ENCODE results near the gene DDX54.
"Not testable (repeated sequence)": the region's sequence is repeated elsewhere in the genome, so short reads cannot be mapped to it uniquely, and the experiment has no call there.

The DDX54 gene

DNA sequence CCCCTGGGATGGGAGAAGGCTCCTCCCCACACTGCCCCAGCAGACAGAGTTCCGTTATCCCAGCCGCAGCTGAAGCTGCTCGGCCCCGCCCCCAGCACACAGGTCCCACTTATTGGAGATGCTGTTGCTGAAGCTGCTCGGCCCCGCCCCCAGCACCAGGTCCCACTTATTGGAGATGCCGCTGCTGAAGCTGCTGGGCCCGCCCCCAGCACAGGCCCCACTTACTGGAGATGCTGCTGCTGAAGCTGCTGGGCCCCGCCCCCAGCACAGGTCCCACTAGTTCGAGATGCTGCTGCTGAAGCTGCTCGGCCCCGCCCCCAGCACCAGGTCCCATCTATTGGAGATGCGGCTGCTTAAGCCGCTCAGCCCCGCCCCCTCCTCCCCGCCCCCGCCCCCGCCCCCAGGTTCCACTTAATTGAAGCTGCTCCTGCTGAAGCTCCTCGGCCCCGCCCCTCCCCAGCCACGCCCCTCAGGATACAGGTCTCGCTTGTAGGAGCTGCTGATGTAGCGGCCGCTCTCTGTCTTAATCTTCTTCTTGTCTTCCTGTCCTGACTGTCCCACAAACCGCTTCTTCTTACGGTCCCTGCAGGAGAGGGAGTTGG lies 23.8 kb downstream of the DDX54 start:
- DNase-seq: no peak

DNA sequence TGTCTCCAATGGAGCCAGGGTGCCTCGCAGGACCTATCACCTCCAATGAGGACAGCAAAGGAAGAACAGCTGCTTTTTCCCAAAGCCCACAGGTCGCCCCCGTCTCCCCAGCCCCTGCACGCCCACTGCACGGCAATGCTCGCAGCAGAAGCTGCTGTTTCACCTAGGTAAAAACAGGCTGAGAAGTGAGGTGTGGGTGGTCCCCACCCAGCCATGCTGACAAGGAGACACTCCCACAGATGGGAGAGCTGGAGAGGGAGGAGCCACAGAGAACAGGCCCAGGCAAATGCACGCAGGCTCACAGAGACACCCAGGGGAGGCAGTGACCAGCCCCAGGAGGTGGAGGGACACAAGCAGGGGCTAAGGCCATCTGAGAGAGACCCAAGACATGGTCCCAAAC lies 25.3 kb downstream of the DDX54 start:
- no peak for DNase-seq

DNA sequence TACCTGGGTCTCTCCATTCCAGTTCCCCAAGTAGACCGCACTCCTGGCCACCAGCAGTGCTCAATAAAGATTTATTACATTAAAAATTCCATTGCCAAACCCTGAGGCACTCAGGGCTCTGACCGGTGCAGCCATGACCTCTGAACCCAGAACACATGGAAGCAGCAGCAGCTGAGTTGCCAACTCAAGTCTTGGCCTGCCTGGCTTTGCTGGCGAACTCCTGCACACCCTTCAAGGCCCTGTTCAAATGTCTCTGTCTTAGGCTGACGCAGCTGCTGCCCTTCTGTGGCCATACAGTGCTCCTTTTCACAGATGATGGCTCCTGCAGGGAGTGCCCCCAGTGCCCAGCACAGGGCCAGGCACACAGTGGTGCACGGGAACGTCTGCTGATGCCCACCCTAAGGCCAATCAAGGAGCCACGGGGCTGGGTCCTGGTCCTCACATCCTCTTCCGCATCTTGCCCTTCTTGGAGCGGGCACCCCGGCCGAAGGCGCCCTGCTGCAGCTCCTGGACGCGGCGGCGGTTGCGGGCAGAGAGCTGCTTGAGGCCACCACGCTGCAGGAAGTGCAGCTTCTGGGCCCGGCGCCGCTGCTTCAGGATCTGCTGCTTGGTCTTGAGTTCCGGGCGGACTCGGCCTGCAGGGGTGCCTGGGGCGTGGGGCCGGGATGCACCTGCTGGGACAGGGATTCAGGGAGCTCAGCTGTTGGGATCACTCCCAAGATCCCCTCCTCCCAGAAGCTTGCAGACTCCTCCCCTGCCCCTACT lies 26.7 kb downstream of the DDX54 start:
- DNase-seq: no peak

DNA sequence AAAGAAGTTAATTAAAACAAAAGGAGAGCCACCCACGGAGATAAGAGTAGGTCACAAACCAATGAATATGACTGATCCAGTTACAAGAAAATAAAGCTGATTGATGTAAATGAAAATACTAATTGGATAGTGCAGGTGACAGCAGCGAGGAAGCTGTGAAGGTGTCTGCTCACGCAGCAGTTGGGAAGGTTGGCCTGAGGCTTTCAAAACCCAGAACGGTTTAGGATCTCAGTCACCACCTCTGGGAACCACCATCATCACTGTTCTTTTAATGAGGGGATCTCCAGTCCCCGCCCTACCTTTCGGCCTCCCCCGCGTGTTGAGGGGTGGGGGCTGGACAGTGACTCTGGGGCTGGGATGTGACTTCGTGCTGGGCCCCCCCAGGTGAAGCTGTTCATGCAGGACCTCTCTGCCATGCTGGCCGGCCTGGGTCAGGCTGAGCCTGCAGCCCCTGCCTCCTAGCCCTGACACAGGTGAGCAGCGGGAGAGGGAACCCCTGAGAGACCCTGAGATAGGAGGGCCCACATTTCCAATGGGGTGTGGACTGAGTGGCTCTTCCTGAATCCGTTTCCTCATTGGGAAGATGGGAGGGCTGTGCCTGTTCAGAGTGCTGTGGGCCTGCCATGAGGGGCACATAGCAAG lies 27.9 kb downstream of the DDX54 start:
- no peak for DNase-seq

DNA sequence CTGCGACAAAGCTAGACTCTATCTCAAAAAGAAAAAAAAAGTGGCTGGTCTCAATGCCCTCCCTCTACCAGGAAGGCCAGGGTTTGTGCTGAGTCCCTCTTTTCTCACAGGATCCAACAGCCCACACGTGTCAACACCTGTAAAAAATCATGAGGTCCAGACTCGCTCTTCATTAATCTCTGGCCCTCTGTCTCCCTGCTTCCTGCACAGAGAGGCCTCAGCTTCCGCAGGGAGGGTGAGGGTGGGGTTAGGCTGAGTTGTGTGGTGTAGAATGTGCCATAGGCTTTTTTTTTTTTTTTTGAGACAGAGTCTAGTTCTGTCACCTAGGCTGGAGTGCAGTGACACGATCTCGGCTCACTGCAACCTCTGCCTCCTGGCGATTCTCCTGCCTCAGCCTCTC lies 29.6 kb downstream of the DDX54 start:
- DNase-seq: no peak

- no peak for DNase-seq
Observed at GRCh38 chr12:113155060-113155459, 30.2 kb downstream of the DDX54 start.

GRCh38 chr12:113154351-113154973 lies 30.8 kb downstream of the DDX54 start:
- DNase-seq: no peak

DNA sequence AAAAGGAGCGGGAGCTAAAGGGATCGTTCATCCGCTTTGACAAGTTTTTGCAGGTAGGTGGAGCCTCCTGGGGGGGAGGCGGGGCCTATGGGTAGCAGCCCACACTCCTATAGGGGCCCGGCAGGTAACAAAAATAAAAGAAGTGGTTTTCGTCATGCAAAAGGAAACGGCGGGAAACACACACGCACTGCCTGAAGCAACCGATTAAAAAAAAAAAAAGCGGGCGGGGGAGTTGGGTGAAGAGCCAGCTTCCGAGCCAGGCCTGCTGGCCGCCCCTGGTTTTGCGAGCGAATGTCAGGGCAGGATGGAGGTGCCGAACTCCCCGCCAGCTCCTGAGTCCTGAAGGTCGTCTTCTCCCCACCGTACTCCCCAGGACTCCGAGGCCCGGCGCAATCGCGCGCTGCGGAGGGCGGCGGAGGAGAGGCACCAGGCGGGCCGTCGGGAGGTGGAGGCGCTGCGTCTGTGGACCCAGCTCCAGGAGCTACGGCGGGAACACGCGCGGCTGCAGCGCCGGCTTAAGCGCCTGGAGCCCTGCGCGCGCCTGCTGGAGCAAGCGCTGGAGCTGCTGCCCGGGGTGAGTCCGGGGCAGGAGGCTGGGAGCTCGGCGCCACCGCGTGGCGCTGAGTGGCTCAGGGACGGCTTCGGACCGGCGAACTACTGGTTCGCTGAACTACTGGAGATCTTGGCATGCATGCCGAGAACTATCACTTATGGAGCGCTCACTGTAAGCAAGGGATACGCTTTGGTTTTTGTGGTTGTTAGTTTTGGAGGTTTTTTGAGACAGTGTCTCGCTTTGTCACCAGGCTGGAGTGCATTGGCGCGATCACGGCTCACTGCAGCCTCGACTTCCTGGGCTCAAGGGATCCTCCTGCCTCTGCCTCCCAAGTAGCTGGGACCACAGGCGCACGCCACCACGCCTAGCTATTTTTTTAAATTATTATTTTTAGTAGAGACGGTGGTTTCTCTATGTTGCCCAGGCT lies 32.2 kb downstream of the DDX54 start:
- peak; percentile 69 for DNase-seq

DNA sequence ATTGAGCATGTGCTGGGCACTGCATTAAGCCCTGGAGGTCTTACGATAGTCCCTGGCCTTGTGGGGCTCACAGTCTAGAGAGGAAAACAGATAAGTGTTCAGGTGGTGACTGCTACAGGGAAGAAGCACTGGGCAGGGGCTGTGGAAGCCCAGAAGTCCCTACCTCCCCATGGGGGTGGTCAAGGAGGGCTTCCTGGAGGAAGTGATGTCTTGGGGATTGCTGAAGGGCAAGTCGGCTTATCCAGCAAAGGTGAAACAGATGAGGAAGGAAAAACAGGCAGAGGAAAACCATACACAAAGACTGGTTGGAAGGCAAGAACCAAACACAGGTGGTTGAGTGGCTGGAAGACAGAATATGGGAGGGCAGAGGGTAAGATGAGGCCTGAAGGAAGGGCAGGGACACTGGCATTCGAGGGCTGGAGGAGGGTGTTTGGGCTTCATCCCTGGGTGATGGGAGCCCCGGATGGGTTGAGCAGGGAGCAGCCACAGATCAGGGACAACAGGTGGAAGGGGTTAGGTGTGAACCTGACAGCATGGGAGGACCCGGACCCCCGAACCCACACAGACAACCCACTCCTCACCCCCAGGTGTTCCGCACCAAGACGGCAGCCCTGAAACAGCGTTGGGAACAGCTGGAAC lies 33.0 kb downstream of the DDX54 start:
- DNase-seq: no peak

GRCh38 chr12:113151655-113152054 lies 33.6 kb downstream of the DDX54 start:
- no peak for DNase-seq

- peak; percentile 90 for DNase-seq
Observed at GRCh38 chr12:113149361-113150150, 35.7 kb downstream of the DDX54 start, which contains the start of gene CFAP73. TSS of gene CFAP73 (plus strand) at chr12:113149724. CDS start at chr12:113149858, 134 bp downstream.

- DNase-seq: no peak
Observed at GRCh38 chr12:113146999-113147398, 38.3 kb downstream of the DDX54 start.

GRCh38 chr12:113145720-113146551 lies 39.3 kb downstream of the DDX54 start:
- no peak for DNase-seq

DNA sequence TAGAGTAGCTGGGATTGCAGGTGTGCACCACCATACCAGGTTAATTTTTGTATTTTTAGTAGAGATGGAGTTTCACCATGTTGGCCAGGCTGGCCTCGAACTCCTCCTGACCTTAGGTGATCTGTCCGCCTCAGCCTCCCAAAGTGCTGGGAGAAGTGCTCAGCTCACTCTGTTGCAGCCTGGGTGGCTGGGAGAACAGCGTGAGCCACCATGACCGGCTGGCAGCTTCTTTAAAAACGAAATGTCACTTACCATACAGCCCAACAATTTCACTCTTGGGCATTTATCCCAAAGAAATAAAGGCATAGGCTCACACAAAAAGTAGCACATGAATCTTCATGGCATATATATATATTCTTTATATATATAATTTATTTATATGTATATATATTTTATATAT lies 40.5 kb downstream of the DDX54 start:
- no peak for DNase-seq

- DNase-seq: no peak
Observed at GRCh38 chr12:113143959-113144358, 41.3 kb downstream of the DDX54 start.

DNA sequence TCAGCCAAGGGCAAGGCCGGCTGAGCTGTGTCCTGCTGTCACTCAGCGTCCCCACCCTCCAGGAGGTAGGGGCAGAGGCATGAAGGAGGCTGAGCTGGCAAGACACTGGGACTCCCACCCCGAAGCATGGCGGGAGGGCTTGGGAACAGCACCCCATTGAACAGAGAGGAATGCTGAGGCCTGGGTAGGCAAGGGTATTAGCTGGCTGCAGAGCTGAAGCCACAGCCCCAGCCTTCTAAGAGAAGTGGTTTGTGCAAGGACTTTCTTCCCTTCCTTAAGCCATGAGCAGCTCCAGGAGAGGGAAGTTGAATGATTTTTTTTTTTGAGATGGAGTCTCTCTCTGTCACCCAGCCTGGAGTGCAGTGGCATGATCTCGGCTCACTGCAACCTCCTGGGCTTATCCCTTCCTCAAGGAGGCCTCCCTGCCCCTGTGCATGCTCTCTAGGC lies 42.4 kb downstream of the DDX54 start:
- DNase-seq: no peak

- no peak for DNase-seq
Observed at GRCh38 chr12:113142173-113142885, 42.9 kb downstream of the DDX54 start.

GRCh38 chr12:113141716-113142115 lies 43.6 kb downstream of the DDX54 start:
- DNase-seq: not testable (repeated sequence)

GRCh38 chr12:113140706-113141105 lies 44.6 kb downstream of the DDX54 start:
- no peak for DNase-seq
